Suprapubic skin (tissue), 4 donors: ENCODE results near the gene LCNL1. TPM values are rescaled to one million over a fixed set of nuclear protein-coding genes. Genes with fewer than 3 reads are reported as not detected.

Experiments
- DNase-seq, 2 donors: peaks; one replicate each; pipeline ENCODE4 v3.0.0-alpha.2; 2019; ENCODE audit warnings: low spot score in 2 of 2
- H3K27ac ChIP-seq: fragments of 200-600 bp; sonication (generic); one replicate; pipeline ENCODE4 v1.5.1; 2019
- H3K27me3 ChIP-seq: fragments of 200-600 bp; sonication (generic); one replicate; pipeline ENCODE4 v1.5.1; 2019
- H3K36me3 ChIP-seq: fragments of 200-600 bp; sonication (generic); one replicate; pipeline ENCODE4 v1.5.1; 2019
- H3K4me1 ChIP-seq: fragments of 200-600 bp; sonication (generic); one replicate; pipeline ENCODE4 v1.5.1; 2019
- H3K4me3 ChIP-seq: fragments of 200-600 bp; sonication (generic); one replicate; pipeline ENCODE4 v1.5.1; 2019; ENCODE audit warnings: mild to moderate bottlenecking
- H3K9me3 ChIP-seq: fragments of 200-600 bp; sonication (generic); one replicate; pipeline ENCODE4 v1.5.1; 2019
- CTCF ChIP-seq, 2 donors: fragments of 200-600 bp in 1 of 2; fragments of 450-650 bp in 1 of 2; sonication (generic) in 1 of 2; IDR thresholded peaks; one replicate each; pipeline ENCODE4 v1.5.1; 2016 to 2019; ENCODE audit warnings: antibody characterized with exemption in 2 of 2, mild to moderate bottlenecking in 1 of 2, moderate library complexity in 1 of 2
- EP300 ChIP-seq: sonication (generic); formaldehyde crosslinking; IDR thresholded peaks from one replicate; pipeline ENCODE4 v1.6.1; 2017; ENCODE audit warnings: antibody characterized with exemption
- POLR2A ChIP-seq, 2 donors: fragments of 450-650 bp; IDR thresholded peaks; one replicate each; pipeline ENCODE4 v1.6.1; 2017; ENCODE audit warnings: antibody characterized with exemption in 2 of 2, mild to moderate bottlenecking in 2 of 2, moderate library complexity in 2 of 2
- POLR2AphosphoS5 ChIP-seq, 3 donors: sonication (generic); formaldehyde crosslinking; IDR thresholded peaks; one replicate each; pipeline ENCODE4 v1.6.1; 2017; ENCODE audit warnings: antibody characterized with exemption in 3 of 3
- WGBS: methylation state at CpG from one replicate; pipeline ENCODE4 v1.1.5; 2018; 5-methylcytosine and 5-hydroxymethylcytosine counted together
- total RNA-seq, 4 donors: library from RNA; depleted of rRNA; stranded (reverse); fragments of >200 nt; gene quantifications; one replicate each; pipeline ENCODE4 v1.1.0, GENCODE V29; 2016

Gene LCNL1
- total RNA-seq, 4 donors from 2014 or later, result 0.18 to 0.40 TPM; not detected in 2

- no peak for DNase-seq
- Histone ChIP-seq H3K4me1 (peaks cover 14% of the 10 kb centered on the region), H3K9me3 (no peaks in the 10 kb centered on the region), H3K27ac (no peak overlapping the region), H3K27me3 (no peaks in the 10 kb centered on the region), H3K4me3 (no peak overlapping the region), H3K36me3 (no peaks in the 10 kb centered on the region)
- WGBS, result 97% methylated on average over 9 of the region's 14 CpGs
- TF ChIP-seq CTCF (IDR thresholded peaks at IDR 0.05) (no peak), POLR2AphosphoS5 (IDR thresholded peaks at IDR 0.05) (no peak), POLR2A (IDR thresholded peaks at IDR 0.05) (no peak), EP300 (no peak)
Observed at GRCh38 chr9:136955202-136955942, 27.4 kb upstream of the LCNL1 start.

- TF ChIP-seq CTCF (IDR thresholded peaks at IDR 0.05), result no peak
- TF ChIP-seq EP300, result no peak
- TF ChIP-seq POLR2AphosphoS5 (IDR thresholded peaks at IDR 0.05), result no peak
- TF ChIP-seq POLR2A (IDR thresholded peaks at IDR 0.05), result no peak
- peaks cover 16% of the 10 kb centered on the region for H3K4me1 ChIP-seq
- H3K27ac ChIP-seq, result no peak overlapping the region
- H3K9me3 ChIP-seq, result no peaks in the 10 kb centered on the region
- H3K4me3 ChIP-seq, result no peak overlapping the region
- no peaks in the 10 kb centered on the region for H3K36me3 ChIP-seq
- WGBS, result 83% methylated on average over 4 of the region's 9 CpGs
- H3K27me3 ChIP-seq, result no peaks in the 10 kb centered on the region
- no peak for DNase-seq
Observed at GRCh38 chr9:136955943-136956335, 26.9 kb upstream of the LCNL1 start.

GRCh38 chr9:136956604-136957003, 26.2 kb upstream of the LCNL1 start:
- 97% methylated on average over 4 of the region's 4 CpGs for WGBS
- TF ChIP-seq POLR2AphosphoS5 (IDR thresholded peaks at IDR 0.05), result no peak
- TF ChIP-seq CTCF (IDR thresholded peaks at IDR 0.05), result no peak
- TF ChIP-seq EP300, result no peak
- TF ChIP-seq POLR2A (IDR thresholded peaks at IDR 0.05), result no peak
- no peak overlapping the region for H3K4me3 ChIP-seq
- no peaks in the 10 kb centered on the region for H3K36me3 ChIP-seq
- no peaks in the 10 kb centered on the region for H3K27me3 ChIP-seq
- no peaks in the 10 kb centered on the region for H3K9me3 ChIP-seq
- peaks cover 22% of the 10 kb centered on the region for H3K4me1 ChIP-seq
- no peak overlapping the region for H3K27ac ChIP-seq
- DNase-seq, result no peak

- Histone ChIP-seq H3K9me3 (no peaks in the 10 kb centered on the region), H3K27ac (no peak overlapping the region), H3K4me3 (no peak overlapping the region), H3K36me3 (no peaks in the 10 kb centered on the region), H3K4me1 (peaks cover 23% of the 10 kb centered on the region), H3K27me3 (no peaks in the 10 kb centered on the region)
- 90% methylated on average over 1 of the region's 1 CpG for WGBS
- DNase-seq, result no peak
- TF ChIP-seq POLR2AphosphoS5 (IDR thresholded peaks at IDR 0.05), result no peak
- TF ChIP-seq POLR2A (IDR thresholded peaks at IDR 0.05), result no peak
Observed at GRCh38 chr9:136957461-136957860, 25.3 kb upstream of the LCNL1 start.

GRCh38 chr9:136957901-136958300, 24.9 kb upstream of the LCNL1 start:
- Histone ChIP-seq H3K4me1 (peaks cover 20% of the 10 kb centered on the region), H3K36me3 (no peaks in the 10 kb centered on the region), H3K4me3 (no peak overlapping the region), H3K27me3 (no peaks in the 10 kb centered on the region), H3K9me3 (no peaks in the 10 kb centered on the region), H3K27ac (no peak overlapping the region)
- TF ChIP-seq CTCF (IDR thresholded peaks at IDR 0.05) (no peak), POLR2AphosphoS5 (IDR thresholded peaks at IDR 0.05) (no peak), EP300 (no peak), POLR2A (IDR thresholded peaks at IDR 0.05) (no peak)
- no peak for DNase-seq
- WGBS, result 89% methylated on average over 5 of the region's 6 CpGs
